Measurements from ENCODE around the gene TTLL3. TPM values are rescaled to one million over a fixed set of nuclear protein-coding genes. Genes with fewer than 3 reads are reported as not detected.
"Not testable (repeated sequence)": the region's sequence is repeated elsewhere in the genome, so short reads cannot be mapped to it uniquely, and the experiment has no call there.

TTLL3 gene
- total and polyA plus RNA-seq, 7 experiments from 2014 or later: 2.5 to 106 (median 66.0) TPM

DNA sequence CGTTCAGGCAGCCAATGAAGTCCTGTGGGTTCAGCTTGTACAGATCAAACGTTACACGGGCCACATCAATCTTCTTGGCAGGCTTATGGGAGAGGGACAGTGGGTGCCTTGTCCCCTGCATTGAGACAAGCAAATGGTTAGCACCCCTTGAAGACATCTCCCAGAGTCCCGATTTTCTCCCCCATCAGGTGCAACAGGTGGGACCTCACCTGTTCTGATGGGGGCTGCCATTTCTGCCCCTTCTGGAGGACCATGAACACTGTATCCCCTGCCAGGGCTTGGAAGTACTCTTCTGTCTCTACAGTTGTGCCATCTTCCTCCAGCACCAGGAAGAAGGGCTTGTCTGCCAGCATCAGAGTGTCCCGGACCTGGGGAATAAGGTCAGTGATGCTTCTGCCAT is 59.9 kb downstream of the TTLL3 start:
- Histone ChIP-seq H3K4me1 (ENCODE audit: control insufficient read depth in 2 of 2, insufficient read depth in 2 of 2, low read length in 2 of 2) (no peaks in the 10 kb centered on the region), H3K27ac (ENCODE audit: low read depth, low read length) (no peak overlapping the region), H3K4me3 (ENCODE audit: low read length) (no peak overlapping the region), H3K9me3 (ENCODE audit: control insufficient read depth in 2 of 3, low read length in 3 of 3) (no peaks in the 10 kb centered on the region), H3K36me3 (ENCODE audit: control insufficient read depth in 2 of 3, insufficient read depth in 3 of 3, low read length in 3 of 3) (no peaks in the 10 kb centered on the region), H3K27me3 (ENCODE audit: control insufficient read depth in 2 of 2, insufficient read depth in 2 of 2, low read length in 2 of 2) (no peaks in the 10 kb centered on the region)
- ATAC-seq: no peak
- Mint-ChIP-seq H3K4me3 (no peak overlapping the region), H3K4me1 (peaks cover 0 to 2% (median 0%) of the 10 kb centered on the region in 7 donors), H3K27ac (no peak overlapping the region), H3K27me3 (no peaks in the 10 kb centered on the region), H3K9me3 (no peaks in the 10 kb centered on the region), H3K36me3 (no peaks in the 10 kb centered on the region)
- ChIA-PET CTCF (no interaction called here), POLR2A (no interaction called here)
- no peak for DNase-seq
- intact Hi-C loops (cut with micrococcal nuclease): no loop called here

DNA sequence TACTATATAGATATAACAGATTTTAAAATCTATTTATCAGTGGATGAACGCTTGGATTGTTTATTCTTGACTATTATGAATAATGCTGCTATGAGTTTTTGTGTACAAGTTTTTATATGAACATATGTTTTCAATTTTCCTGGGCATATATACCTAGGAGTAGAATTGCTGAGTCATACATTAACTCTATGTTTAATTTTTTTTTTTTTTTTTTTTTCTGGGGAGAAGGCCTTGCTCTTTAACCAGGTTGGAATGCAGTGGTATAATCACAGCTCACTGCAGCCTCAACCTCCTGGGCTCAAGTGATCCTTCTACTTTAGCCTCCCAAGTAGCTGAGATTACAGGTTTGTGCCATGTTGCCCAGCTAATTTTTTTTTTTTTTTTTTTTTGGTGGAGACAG is 60.9 kb downstream of the TTLL3 start:
- no peak overlapping the region for H3K27ac Mint-ChIP-seq

DNA sequence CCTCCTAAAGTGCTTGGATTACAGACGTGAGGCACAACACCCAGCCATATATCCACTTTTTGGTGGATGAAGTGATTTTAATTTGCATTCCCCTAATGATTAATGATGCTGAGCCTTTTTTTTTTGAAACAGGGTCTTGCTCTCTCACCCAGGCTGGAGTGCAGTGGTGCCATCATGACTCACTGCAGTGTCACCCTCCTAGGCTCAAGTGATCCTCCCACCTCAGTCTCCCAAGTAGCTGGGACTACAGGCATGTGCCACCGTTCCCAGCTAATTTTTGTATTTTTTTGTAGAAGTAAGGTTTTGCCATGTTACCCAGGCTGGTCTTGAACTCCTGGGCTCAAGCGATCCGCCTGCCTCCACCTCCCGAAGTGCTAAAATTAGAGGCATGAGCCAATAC is 62.0 kb downstream of the TTLL3 start:
- DNase-seq; H3K4me1 ChIP-seq (ENCODE audit: control insufficient read depth in 2 of 2, insufficient read depth in 2 of 2, low read length in 2 of 2); H3K27ac Mint-ChIP-seq; H3K9me3 ChIP-seq (ENCODE audit: control insufficient read depth in 2 of 3, low read length in 3 of 3); H3K27me3 Mint-ChIP-seq; H3K27me3 ChIP-seq (ENCODE audit: control insufficient read depth in 2 of 2, insufficient read depth in 2 of 2, low read length in 2 of 2); intact Hi-C loops (cut with micrococcal nuclease); H3K4me3 Mint-ChIP-seq; ATAC-seq; H3K36me3 ChIP-seq (ENCODE audit: control insufficient read depth in 2 of 3, insufficient read depth in 3 of 3, low read length in 3 of 3); H3K4me1 Mint-ChIP-seq; H3K9me3 Mint-ChIP-seq; H3K4me3 ChIP-seq (ENCODE audit: low read length); H3K27ac ChIP-seq (ENCODE audit: low read depth, low read length); CTCF ChIA-PET; H3K36me3 Mint-ChIP-seq: not testable (repeated sequence)
- POLR2A ChIA-PET: interaction anchor here (0.6 kb wide), 1 partner anchor 61 kb away, joined by 3 read pairs; no protein-coding TSS in a partner anchor

More for the DNA sequence above, 60.9 kb downstream of the TTLL3 start:
- ChIA-PET POLR2A (interaction anchor here (0.6 kb wide), 2 partner anchors 27 to 28 kb away, joined by 3 to 4 read pairs; no protein-coding TSS in a partner anchor), CTCF (no interaction called here)
- H3K27me3 ChIP-seq (ENCODE audit: control insufficient read depth in 2 of 2, insufficient read depth in 2 of 2, low read length in 2 of 2): no peaks in the 10 kb centered on the region
- Mint-ChIP-seq H3K9me3 (no peaks in the 10 kb centered on the region), H3K4me1 (peaks cover 0 to 2% (median 0%) of the 10 kb centered on the region in 7 donors), H3K36me3 (no peaks in the 10 kb centered on the region), H3K27me3 (no peaks in the 10 kb centered on the region), H3K4me3 (no peak overlapping the region)
- H3K4me1 ChIP-seq (ENCODE audit: control insufficient read depth in 2 of 2, insufficient read depth in 2 of 2, low read length in 2 of 2): no peaks in the 10 kb centered on the region
- DNase-seq (no peak), ATAC-seq (no peak)
- intact Hi-C loops (cut with micrococcal nuclease): no loop called here
- H3K9me3 ChIP-seq (ENCODE audit: control insufficient read depth in 2 of 3, low read length in 3 of 3): no peaks in the 10 kb centered on the region
- no peak overlapping the region for H3K4me3 ChIP-seq (ENCODE audit: low read length)
- no peaks in the 10 kb centered on the region for H3K36me3 ChIP-seq (ENCODE audit: control insufficient read depth in 2 of 3, insufficient read depth in 3 of 3, low read length in 3 of 3)
- no peak overlapping the region for H3K27ac ChIP-seq (ENCODE audit: low read depth, low read length)

DNA sequence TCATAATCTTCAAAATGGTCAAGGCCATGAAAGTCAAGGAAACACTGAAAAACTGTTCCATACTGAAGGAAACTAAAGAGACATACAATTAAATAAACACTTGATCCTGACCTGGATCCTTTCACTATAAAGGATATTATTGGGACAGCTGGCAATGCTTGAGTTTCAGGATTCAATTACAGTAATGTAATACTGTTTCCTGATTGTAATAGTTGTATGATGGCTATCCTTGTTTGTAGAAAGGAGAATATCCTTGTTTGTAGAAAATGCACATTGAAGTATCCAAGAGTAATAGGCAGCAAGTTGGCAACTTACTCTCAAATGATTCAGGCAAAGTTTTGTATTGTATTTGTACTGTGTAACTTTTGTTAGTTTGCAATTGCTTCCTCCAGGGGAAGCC is 65.4 kb downstream of the TTLL3 start:
- Mint-ChIP-seq H3K36me3 (no peaks in the 10 kb centered on the region), H3K27me3 (peaks cover 0 to 4% (median 0%) of the 10 kb centered on the region in 5 donors), H3K27ac (peak overlapping the region in 1 of 9 donors; percentile 16), H3K4me3 (no peak overlapping the region), H3K4me1 (peaks cover 0 to 2% (median 0%) of the 10 kb centered on the region in 7 donors), H3K9me3 (no peaks in the 10 kb centered on the region)
- H3K9me3 ChIP-seq (ENCODE audit: control insufficient read depth in 2 of 3, low read length in 3 of 3): no peaks in the 10 kb centered on the region
- CTCF ChIA-PET: no interaction called here
- no peak overlapping the region for H3K4me3 ChIP-seq (ENCODE audit: low read length)
- intact Hi-C loops (cut with micrococcal nuclease): no loop called here
- no peaks in the 10 kb centered on the region for H3K36me3 ChIP-seq (ENCODE audit: control insufficient read depth in 2 of 3, insufficient read depth in 3 of 3, low read length in 3 of 3)
- DNase-seq (no peak), ATAC-seq (no peak)
- no peaks in the 10 kb centered on the region for H3K27me3 ChIP-seq (ENCODE audit: control insufficient read depth in 2 of 2, insufficient read depth in 2 of 2, low read length in 2 of 2)
- H3K27ac ChIP-seq (ENCODE audit: low read depth, low read length): no peak overlapping the region
- POLR2A ChIA-PET: no interaction called here
- H3K4me1 ChIP-seq (ENCODE audit: control insufficient read depth in 2 of 2, insufficient read depth in 2 of 2, low read length in 2 of 2): no peaks in the 10 kb centered on the region

DNA sequence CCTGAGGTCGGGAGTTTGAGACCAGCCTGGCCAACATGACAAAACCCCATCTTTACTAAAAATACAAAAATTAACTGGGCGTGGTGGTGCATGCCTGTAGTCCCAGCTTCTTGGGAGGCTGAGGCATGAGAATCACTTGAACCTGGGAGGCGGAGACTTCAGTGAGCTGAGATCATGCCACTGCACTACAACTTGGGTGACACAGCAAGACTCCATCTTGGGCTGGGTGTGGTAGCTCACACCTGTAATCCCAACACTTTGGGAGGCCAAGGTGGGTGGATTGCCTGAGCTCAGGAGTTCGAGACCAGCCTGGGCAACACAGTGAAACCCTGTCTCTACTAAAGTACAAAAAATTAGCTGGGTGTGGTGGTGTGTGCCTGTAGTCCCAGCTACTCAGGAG is 66.2 kb downstream of the TTLL3 start:
- H3K36me3 Mint-ChIP-seq: not testable (repeated sequence)

DNA sequence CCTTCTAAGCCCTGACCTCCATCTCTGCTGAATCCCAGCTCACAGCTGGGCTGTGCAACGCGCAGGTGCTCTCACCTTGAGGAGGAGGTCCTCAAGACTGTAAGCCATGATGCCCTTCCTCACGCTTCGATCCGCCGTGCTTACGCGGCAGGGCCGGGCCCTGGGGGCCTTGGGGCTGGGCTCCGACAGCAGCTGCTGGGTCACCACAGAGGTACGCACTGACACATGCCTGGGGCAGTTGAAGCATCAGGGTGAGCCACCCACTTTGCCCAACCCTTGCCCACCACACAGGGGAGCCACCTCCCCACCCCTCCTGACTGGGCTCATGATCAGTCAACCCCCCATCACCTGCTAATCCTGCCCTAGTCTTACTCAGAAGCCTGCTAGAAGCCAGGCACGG is 66.9 kb downstream of the TTLL3 start:
- no peaks in the 10 kb centered on the region for H3K9me3 Mint-ChIP-seq
- Histone ChIP-seq H3K27me3 (ENCODE audit: control insufficient read depth in 2 of 2, insufficient read depth in 2 of 2, low read length in 2 of 2) (no peaks in the 10 kb centered on the region), H3K4me1 (ENCODE audit: control insufficient read depth in 2 of 2, insufficient read depth in 2 of 2, low read length in 2 of 2) (no peaks in the 10 kb centered on the region), H3K36me3 (ENCODE audit: control insufficient read depth in 2 of 3, insufficient read depth in 3 of 3, low read length in 3 of 3) (no peaks in the 10 kb centered on the region), H3K27ac (ENCODE audit: low read depth, low read length) (no peak overlapping the region), H3K9me3 (ENCODE audit: control insufficient read depth in 2 of 3, low read length in 3 of 3) (no peaks in the 10 kb centered on the region), H3K4me3 (ENCODE audit: low read length) (no peak overlapping the region)
- no peak overlapping the region for H3K27ac Mint-ChIP-seq
- ChIA-PET POLR2A (no interaction called here), CTCF (no interaction called here)
- intact Hi-C loops (cut with micrococcal nuclease): no loop called here
- no peak for ATAC-seq
- H3K4me3 Mint-ChIP-seq: no peak overlapping the region
- H3K27me3 Mint-ChIP-seq: peaks cover 0 to 5% (median 0%) of the 10 kb centered on the region in 5 donors
- no peaks in the 10 kb centered on the region for H3K36me3 Mint-ChIP-seq
- peaks cover 0 to 2% (median 0%) of the 10 kb centered on the region in 7 donors for H3K4me1 Mint-ChIP-seq
- DNase-seq: no peak

More for the DNA sequence above, 66.2 kb downstream of the TTLL3 start:
- H3K27ac ChIP-seq (ENCODE audit: low read depth, low read length); H3K4me1 ChIP-seq (ENCODE audit: control insufficient read depth in 2 of 2, insufficient read depth in 2 of 2, low read length in 2 of 2); CTCF ChIA-PET; intact Hi-C loops (cut with micrococcal nuclease); H3K27ac Mint-ChIP-seq; H3K4me3 ChIP-seq (ENCODE audit: low read length); H3K27me3 ChIP-seq (ENCODE audit: control insufficient read depth in 2 of 2, insufficient read depth in 2 of 2, low read length in 2 of 2); DNase-seq; H3K9me3 Mint-ChIP-seq; POLR2A ChIA-PET; H3K4me3 Mint-ChIP-seq; H3K27me3 Mint-ChIP-seq; H3K36me3 ChIP-seq (ENCODE audit: control insufficient read depth in 2 of 3, insufficient read depth in 3 of 3, low read length in 3 of 3); H3K4me1 Mint-ChIP-seq; H3K9me3 ChIP-seq (ENCODE audit: control insufficient read depth in 2 of 3, low read length in 3 of 3); ATAC-seq: not testable (repeated sequence)

DNA sequence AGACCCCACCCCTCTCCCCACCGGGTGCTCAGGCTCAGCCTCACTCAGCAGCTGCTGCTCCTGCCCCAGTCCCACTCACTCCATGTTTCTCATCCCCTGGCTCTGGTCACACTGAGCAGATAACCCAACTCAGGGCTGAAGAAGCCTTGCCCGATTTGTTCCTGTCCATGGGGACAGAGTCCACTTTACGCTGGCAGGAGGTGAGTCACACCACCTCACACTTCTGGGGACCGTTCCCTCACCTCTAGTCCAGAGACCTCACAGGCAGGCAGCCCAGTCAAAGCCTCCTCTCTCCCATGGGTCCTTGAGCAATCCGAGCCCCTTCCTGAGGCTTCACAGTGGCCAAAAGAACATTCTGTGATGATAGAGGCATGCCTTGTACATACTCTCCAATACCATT is 68.6 kb downstream of the TTLL3 start:
- H3K4me1 ChIP-seq (ENCODE audit: control insufficient read depth in 2 of 2, insufficient read depth in 2 of 2, low read length in 2 of 2): no peaks in the 10 kb centered on the region
- no peaks in the 10 kb centered on the region for H3K36me3 ChIP-seq (ENCODE audit: control insufficient read depth in 2 of 3, insufficient read depth in 3 of 3, low read length in 3 of 3)
- H3K9me3 Mint-ChIP-seq: no peaks in the 10 kb centered on the region
- ChIA-PET CTCF (no interaction called here), POLR2A (no interaction called here)
- H3K4me1 Mint-ChIP-seq: no peaks in the 10 kb centered on the region
- peaks cover 0 to 5% (median 0%) of the 10 kb centered on the region in 5 donors for H3K27me3 Mint-ChIP-seq
- ATAC-seq (no peak), DNase-seq (no peak)
- H3K4me3 ChIP-seq (ENCODE audit: low read length): no peak overlapping the region
- no peak overlapping the region for H3K27ac ChIP-seq (ENCODE audit: low read depth, low read length)
- H3K9me3 ChIP-seq (ENCODE audit: control insufficient read depth in 2 of 3, low read length in 3 of 3): no peaks in the 10 kb centered on the region
- intact Hi-C loops (cut with micrococcal nuclease): no loop called here
- H3K36me3 Mint-ChIP-seq: no peaks in the 10 kb centered on the region
- H3K4me3 Mint-ChIP-seq: no peak overlapping the region
- no peak overlapping the region for H3K27ac Mint-ChIP-seq
- H3K27me3 ChIP-seq (ENCODE audit: control insufficient read depth in 2 of 2, insufficient read depth in 2 of 2, low read length in 2 of 2): no peaks in the 10 kb centered on the region

Measured in naive thymus-derived CD4-positive, alpha-beta T cell (primary cell).